Measurements from ENCODE around the gene TTLL5.

The TTLL5 gene

GRCh38 chr14:75646762-75647161, 14.3 kb upstream of the TTLL5 start:
- ChIA-PET CTCF (interaction anchor here (1.2 kb wide), 1 partner anchor 24 kb away, joined by 3 read pairs; no protein-coding TSS in a partner anchor), POLR2A (interaction anchor here (1.0 to 2.0 kb wide), 2 partner anchors 11 to 14 kb away, joined by 3 to 9 read pairs; partner anchors contain the start of genes ERG28 and TTLL5)
- DNase-seq (ENCODE audit: extremely low spot score): no peak
- TF ChIP-seq CTBP1 (IDR thresholded peaks at IDR 0.05; ENCODE audit: borderline replicate concordance) (no peak), FOXA1 (IDR thresholded peaks at IDR 0.05) (no peak), L3MBTL2 (conservative IDR thresholded peaks at IDR 0.05) (no peak), PKNOX1 (IDR thresholded peaks at IDR 0.05) (no peak), ARNT (IDR thresholded peaks at IDR 0.05) (no peak), BHLHE40 (IDR thresholded peaks at IDR 0.05; ENCODE audit: borderline replicate concordance) (no peak), HDGF (IDR thresholded peaks at IDR 0.05; ENCODE audit: borderline replicate concordance) (no peak), TARDBP (IDR thresholded peaks at IDR 0.05) (no peak), NFRKB (IDR thresholded peaks at IDR 0.05) (no peak), SUZ12 (IDR thresholded peaks at IDR 0.05) (no peak), FOXM1 (IDR thresholded peaks at IDR 0.05; ENCODE audit: borderline replicate concordance) (no peak), ELF4 (IDR thresholded peaks at IDR 0.05) (no peak), LEF1 (IDR thresholded peaks at IDR 0.05; ENCODE audit: borderline replicate concordance) (no peak)

GRCh38 chr14:75647640-75648039, 13.4 kb upstream of the TTLL5 start:
- no peak for TF ChIP-seq BHLHE40 (IDR thresholded peaks at IDR 0.05; ENCODE audit: borderline replicate concordance)
- TF ChIP-seq ARNT (IDR thresholded peaks at IDR 0.05): no peak
- TF ChIP-seq FOXK2 (IDR thresholded peaks at IDR 0.05): no peak
- CTCF ChIA-PET: interaction anchor here (1.2 kb wide), 1 partner anchor 25 kb away, joined by 3 read pairs; no protein-coding TSS in a partner anchor
- POLR2A ChIA-PET: no interaction called here
- no peak for DNase-seq (ENCODE audit: extremely low spot score)

DNA sequence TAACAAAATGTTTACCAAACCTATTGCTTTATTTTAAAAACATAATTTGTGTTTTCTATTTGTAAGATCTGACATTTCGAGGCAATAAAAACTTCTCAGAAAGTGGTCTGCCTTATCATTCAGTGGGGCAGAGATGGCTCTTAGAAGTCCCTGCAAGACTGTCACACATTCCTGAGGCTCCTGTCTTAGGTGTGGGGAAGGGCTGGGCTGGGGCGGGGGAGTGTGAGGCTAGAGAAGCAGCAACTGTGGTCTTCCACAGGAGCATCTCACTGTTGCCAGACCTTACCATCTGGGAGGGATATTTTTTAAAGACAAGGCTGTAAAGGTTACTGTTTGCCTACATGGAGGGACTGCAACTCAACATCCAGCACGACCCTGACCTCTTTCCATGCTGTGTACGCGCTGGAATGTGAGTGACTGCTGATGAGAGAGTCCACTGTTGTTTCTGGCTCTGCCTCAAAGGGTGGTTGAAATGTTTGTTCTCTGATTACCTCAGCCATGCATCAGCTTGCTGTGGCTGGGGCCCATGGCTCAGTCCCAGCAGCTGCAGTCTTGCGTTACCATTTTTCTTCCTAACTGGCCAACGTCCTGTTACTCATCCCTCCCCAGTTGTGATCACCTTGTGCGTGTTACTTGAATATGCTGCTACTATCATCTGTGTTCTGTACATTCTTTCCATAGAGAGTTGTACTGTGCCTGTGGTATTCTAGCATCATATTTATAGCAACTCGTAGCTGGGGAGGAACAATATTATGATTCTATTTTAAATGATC, 12.8 kb upstream of the TTLL5 start:
- TF ChIP-seq TARDBP (IDR thresholded peaks at IDR 0.05) (no peak), FOXM1 (IDR thresholded peaks at IDR 0.05; ENCODE audit: borderline replicate concordance) (no peak), ELF4 (IDR thresholded peaks at IDR 0.05) (no peak), FOXK2 (IDR thresholded peaks at IDR 0.05) (no peak), CTBP1 (IDR thresholded peaks at IDR 0.05; ENCODE audit: borderline replicate concordance) (no peak), SUZ12 (IDR thresholded peaks at IDR 0.05) (no peak), HDGF (IDR thresholded peaks at IDR 0.05; ENCODE audit: borderline replicate concordance) (no peak), ZNF384 (IDR thresholded peaks at IDR 0.05) (no peak), LEF1 (IDR thresholded peaks at IDR 0.05; ENCODE audit: borderline replicate concordance) (no peak), BHLHE40 (IDR thresholded peaks at IDR 0.05; ENCODE audit: borderline replicate concordance) (no peak), ARNT (IDR thresholded peaks at IDR 0.05) (no peak)
- ChIA-PET POLR2A (no interaction called here), CTCF (no interaction called here)
- DNase-seq (ENCODE audit: extremely low spot score): no peak

DNA sequence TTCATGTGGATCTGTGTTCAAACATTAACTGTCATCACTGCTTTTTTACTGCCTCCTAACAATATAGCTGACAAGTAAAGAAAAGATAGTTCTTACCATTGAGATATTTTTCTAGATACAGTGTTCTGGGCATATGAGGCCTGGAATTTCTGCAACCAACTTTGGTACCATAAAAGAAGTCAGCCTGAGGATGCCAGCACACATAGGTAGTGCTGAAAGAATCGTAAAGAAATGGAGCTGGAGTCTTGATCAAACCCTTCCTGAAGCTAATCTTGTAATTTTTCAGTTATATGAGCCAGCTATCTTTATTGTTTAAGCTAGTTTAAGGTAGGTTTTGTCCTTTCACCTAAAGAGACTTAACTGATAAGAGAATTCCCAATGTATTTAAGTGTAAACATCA, 11.7 kb upstream of the TTLL5 start:
- no peak for TF ChIP-seq NFRKB (IDR thresholded peaks at IDR 0.05)
- ChIA-PET POLR2A (no interaction called here), CTCF (interaction anchor here (0.9 kb wide), 2 partner anchors 44 to 71 kb away, joined by 4 to 5 read pairs; no protein-coding TSS in a partner anchor)
- DNase-seq (ENCODE audit: extremely low spot score): no peak

- TF ChIP-seq SUZ12 (IDR thresholded peaks at IDR 0.05) (no peak), NFRKB (IDR thresholded peaks at IDR 0.05) (no peak), ELF4 (IDR thresholded peaks at IDR 0.05) (no peak), PKNOX1 (IDR thresholded peaks at IDR 0.05) (no peak), CTBP1 (IDR thresholded peaks at IDR 0.05; ENCODE audit: borderline replicate concordance) (no peak), FOXA1 (IDR thresholded peaks at IDR 0.05) (no peak), ARNT (IDR thresholded peaks at IDR 0.05) (no peak), SP1 (IDR thresholded peaks at IDR 0.05) (no peak), HDGF (IDR thresholded peaks at IDR 0.05; ENCODE audit: borderline replicate concordance) (no peak), L3MBTL2 (conservative IDR thresholded peaks at IDR 0.05) (no peak), LEF1 (IDR thresholded peaks at IDR 0.05; ENCODE audit: borderline replicate concordance) (no peak), FOXM1 (IDR thresholded peaks at IDR 0.05; ENCODE audit: borderline replicate concordance) (no peak), TARDBP (IDR thresholded peaks at IDR 0.05) (no peak), ZNF384 (IDR thresholded peaks at IDR 0.05) (no peak), FOXK2 (IDR thresholded peaks at IDR 0.05) (no peak)
- DNase-seq (ENCODE audit: extremely low spot score): no peak
- ChIA-PET POLR2A (no interaction called here), CTCF (interaction anchor here (0.9 kb wide), 2 partner anchors 45 to 72 kb away, joined by 4 to 5 read pairs; no protein-coding TSS in a partner anchor)
Measured at GRCh38 chr14:75649773-75650172, 11.3 kb upstream of the TTLL5 start.

- TF ChIP-seq SUZ12 (IDR thresholded peaks at IDR 0.05) (no peak), TARDBP (IDR thresholded peaks at IDR 0.05) (no peak), LEF1 (IDR thresholded peaks at IDR 0.05; ENCODE audit: borderline replicate concordance) (no peak), NFRKB (IDR thresholded peaks at IDR 0.05) (no peak), ELF4 (IDR thresholded peaks at IDR 0.05) (no peak), FOXA1 (IDR thresholded peaks at IDR 0.05) (no peak), FOXM1 (IDR thresholded peaks at IDR 0.05; ENCODE audit: borderline replicate concordance) (no peak), SP1 (IDR thresholded peaks at IDR 0.05) (no peak), L3MBTL2 (conservative IDR thresholded peaks at IDR 0.05) (no peak), CTBP1 (IDR thresholded peaks at IDR 0.05; ENCODE audit: borderline replicate concordance) (no peak), ZNF384 (IDR thresholded peaks at IDR 0.05) (no peak), BHLHE40 (IDR thresholded peaks at IDR 0.05; ENCODE audit: borderline replicate concordance) (no peak)
- CTCF ChIA-PET: interaction anchor here (0.9 to 7.4 kb wide), 2 partner anchors 73 kb away, joined by 5 to 76 read pairs; partner anchors contain the start of gene FLVCR2
- POLR2A ChIA-PET: no interaction called here
- no peak for DNase-seq (ENCODE audit: extremely low spot score)
Measured at GRCh38 chr14:75650253-75651058, 10.6 kb upstream of the TTLL5 start.

All from HEK293T (cell line).